BE2C (cell line): Measurements from ENCODE around the gene CACNG3.

Experiments
- DNase-seq: peaks from one replicate; pipeline ENCODE4 v3.0.0-alpha.2; 2020
- H3K27me3 ChIP-seq: fragments of 250-450 bp; sonication (Bioruptor Pico); 2 replicates; pipeline ENCODE4 v1.5.1; 2020; ENCODE audit warnings: mild to moderate bottlenecking
- H3K36me3 ChIP-seq: fragments of 250-450 bp; sonication (Bioruptor Pico); 2 replicates; pipeline ENCODE4 v1.5.1; 2020; ENCODE audit warnings: mild to moderate bottlenecking
- H3K4me1 ChIP-seq: fragments of 250-450 bp; sonication (Bioruptor Pico); 2 replicates; pipeline ENCODE4 v1.5.1; 2020
- H3K4me3 ChIP-seq: 2 replicates; pipeline ENCODE4 v1.5.1; 2011; ENCODE audit warnings: low read depth, low read length
- H3K9me3 ChIP-seq: fragments of 250-450 bp; sonication (Bioruptor Pico); 2 replicates; pipeline ENCODE4 v1.5.1; 2020
- CTCF ChIP-seq: IDR thresholded peaks from 2 replicates; pipeline ENCODE4 v1.5.1; 2012; ENCODE audit warnings: mild to moderate bottlenecking, low read depth, low read length

Gene CACNG3

GRCh38 chr16:24286741-24287405 is 30.7 kb downstream of the CACNG3 start:
- H3K4me3 ChIP-seq: no peak overlapping the region
- no peaks in the 10 kb centered on the region for H3K9me3 ChIP-seq
- no peaks in the 10 kb centered on the region for H3K27me3 ChIP-seq
- H3K36me3 ChIP-seq: no peaks in the 10 kb centered on the region
- no peaks in the 10 kb centered on the region for H3K4me1 ChIP-seq
- no peak for DNase-seq
- no peak for TF ChIP-seq CTCF

- TF ChIP-seq CTCF: no peak
- H3K27me3 ChIP-seq: no peaks in the 10 kb centered on the region
Measured at GRCh38 chr16:24288516-24288915, 32.4 kb downstream of the CACNG3 start.

GRCh38 chr16:24289166-24289700 is 33.1 kb downstream of the CACNG3 start:
- no peaks in the 10 kb centered on the region for H3K9me3 ChIP-seq
- H3K4me1 ChIP-seq: no peaks in the 10 kb centered on the region
- DNase-seq: no peak
- H3K36me3 ChIP-seq: no peaks in the 10 kb centered on the region
- no peak for TF ChIP-seq CTCF
- H3K4me3 ChIP-seq: no peak overlapping the region
- H3K27me3 ChIP-seq: no peaks in the 10 kb centered on the region

More at GRCh38 chr16:24288516-24288915, 32.4 kb downstream of the CACNG3 start:
- no peaks in the 10 kb centered on the region for H3K36me3 ChIP-seq
- no peaks in the 10 kb centered on the region for H3K9me3 ChIP-seq
- H3K4me1 ChIP-seq: no peaks in the 10 kb centered on the region
- H3K4me3 ChIP-seq: no peak overlapping the region
- DNase-seq: no peak

GRCh38 chr16:24291932-24292331 is 35.8 kb downstream of the CACNG3 start:
- TF ChIP-seq CTCF: no peak
- no peaks in the 10 kb centered on the region for H3K4me1 ChIP-seq
- no peaks in the 10 kb centered on the region for H3K36me3 ChIP-seq
- no peak for DNase-seq
- H3K9me3 ChIP-seq: no peaks in the 10 kb centered on the region
- no peak overlapping the region for H3K4me3 ChIP-seq
- H3K27me3 ChIP-seq: no peaks in the 10 kb centered on the region

GRCh38 chr16:24294131-24294530 is 38.0 kb downstream of the CACNG3 start:
- H3K4me3 ChIP-seq: no peak overlapping the region
- H3K27me3 ChIP-seq: no peaks in the 10 kb centered on the region
- H3K9me3 ChIP-seq: no peaks in the 10 kb centered on the region
- no peaks in the 10 kb centered on the region for H3K4me1 ChIP-seq
- no peaks in the 10 kb centered on the region for H3K36me3 ChIP-seq
- no peak for DNase-seq
- TF ChIP-seq CTCF: no peak

GRCh38 chr16:24297375-24297774 is 41.2 kb downstream of the CACNG3 start:
- no peaks in the 10 kb centered on the region for H3K4me1 ChIP-seq
- DNase-seq: no peak
- H3K27me3 ChIP-seq: no peaks in the 10 kb centered on the region
- H3K4me3 ChIP-seq: no peak overlapping the region
- TF ChIP-seq CTCF: no peak
- H3K9me3 ChIP-seq: no peaks in the 10 kb centered on the region
- no peaks in the 10 kb centered on the region for H3K36me3 ChIP-seq
